ENCODE data around the gene HECW1.

DNA sequence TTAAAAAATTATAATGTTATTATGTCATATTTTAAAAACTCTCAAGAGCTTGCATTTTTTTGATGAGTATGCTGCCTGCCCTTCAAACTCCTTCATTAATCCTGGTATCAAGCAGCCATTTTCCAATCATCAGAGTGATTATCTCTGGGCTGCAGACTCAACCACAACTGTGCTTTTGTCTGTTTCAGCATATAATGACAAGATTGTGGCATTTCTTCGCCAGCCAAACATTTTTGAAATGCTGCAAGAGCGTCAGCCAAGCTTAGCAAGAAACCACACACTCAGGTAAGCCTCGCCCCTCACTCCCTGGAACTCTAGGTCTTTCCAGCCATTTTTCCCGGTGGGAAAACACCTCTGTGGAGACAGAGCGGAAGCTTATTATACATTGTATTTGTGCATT, 380.4 kb downstream of the HECW1 start:
- TF ChIP-seq POLR2AphosphoS5 (IDR thresholded peaks at IDR 0.05) (no peak), EP300 (IDR thresholded peaks at IDR 0.05) (no peak)
- TF ChIP-seq, protein P1, sequence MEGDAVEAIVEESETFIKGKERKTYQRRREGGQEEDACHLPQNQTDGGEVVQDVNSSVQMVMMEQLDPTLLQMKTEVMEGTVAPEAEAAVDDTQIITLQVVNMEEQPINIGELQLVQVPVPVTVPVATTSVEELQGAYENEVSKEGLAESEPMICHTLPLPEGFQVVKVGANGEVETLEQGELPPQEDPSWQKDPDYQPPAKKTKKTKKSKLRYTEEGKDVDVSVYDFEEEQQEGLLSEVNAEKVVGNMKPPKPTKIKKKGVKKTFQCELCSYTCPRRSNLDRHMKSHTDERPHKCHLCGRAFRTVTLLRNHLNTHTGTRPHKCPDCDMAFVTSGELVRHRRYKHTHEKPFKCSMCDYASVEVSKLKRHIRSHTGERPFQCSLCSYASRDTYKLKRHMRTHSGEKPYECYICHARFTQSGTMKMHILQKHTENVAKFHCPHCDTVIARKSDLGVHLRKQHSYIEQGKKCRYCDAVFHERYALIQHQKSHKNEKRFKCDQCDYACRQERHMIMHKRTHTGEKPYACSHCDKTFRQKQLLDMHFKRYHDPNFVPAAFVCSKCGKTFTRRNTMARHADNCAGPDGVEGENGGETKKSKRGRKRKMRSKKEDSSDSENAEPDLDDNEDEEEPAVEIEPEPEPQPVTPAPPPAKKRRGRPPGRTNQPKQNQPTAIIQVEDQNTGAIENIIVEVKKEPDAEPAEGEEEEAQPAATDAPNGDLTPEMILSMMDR (IDR thresholded peaks at IDR 0.05) = no peak

All from upper lobe of left lung (tissue), 4 donors.